ENCODE measurements around the gene UBE2N.

DNA sequence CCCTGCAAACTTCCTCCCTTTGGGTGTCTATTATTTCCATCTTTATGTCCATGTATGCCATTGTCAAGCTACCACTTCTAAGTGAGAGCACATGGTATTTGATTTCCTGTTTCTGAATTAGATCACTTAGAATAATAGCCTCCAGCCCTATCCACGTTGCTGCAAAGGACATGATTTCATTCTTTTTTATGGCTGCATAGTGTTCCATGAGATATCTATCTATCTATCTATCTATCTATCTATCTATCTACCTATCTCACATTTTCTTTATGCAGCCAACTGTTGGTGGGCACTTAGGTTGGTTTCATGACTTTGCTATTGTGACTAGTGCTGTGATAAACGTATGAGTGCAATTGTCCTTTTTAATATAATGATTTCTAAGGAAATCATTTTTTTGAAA lies 14.3 kb upstream of the UBE2N start:
- no peak for TF ChIP-seq POLR2AphosphoS5 (IDR thresholded peaks at IDR 0.05; ENCODE audit: low read depth, low read length)
- no peak for TF ChIP-seq POLR2A (IDR thresholded peaks at IDR 0.05; ENCODE audit: low read depth, low read length)

Measured in GM12891 (cell line).